NCI-H1694 treated with DMSO at 0.1 percent for 48 hours (cell line): ENCODE data around the gene MADD.
A peak's percentile ranks its signal among the peaks of the same experiment; 100 is the strongest.

Source experiments
- DNase-seq: peaks from one replicate; lab custom pipeline; 2025; lab: John Stamatoyannopoulos, UW

Gene MADD

DNA sequence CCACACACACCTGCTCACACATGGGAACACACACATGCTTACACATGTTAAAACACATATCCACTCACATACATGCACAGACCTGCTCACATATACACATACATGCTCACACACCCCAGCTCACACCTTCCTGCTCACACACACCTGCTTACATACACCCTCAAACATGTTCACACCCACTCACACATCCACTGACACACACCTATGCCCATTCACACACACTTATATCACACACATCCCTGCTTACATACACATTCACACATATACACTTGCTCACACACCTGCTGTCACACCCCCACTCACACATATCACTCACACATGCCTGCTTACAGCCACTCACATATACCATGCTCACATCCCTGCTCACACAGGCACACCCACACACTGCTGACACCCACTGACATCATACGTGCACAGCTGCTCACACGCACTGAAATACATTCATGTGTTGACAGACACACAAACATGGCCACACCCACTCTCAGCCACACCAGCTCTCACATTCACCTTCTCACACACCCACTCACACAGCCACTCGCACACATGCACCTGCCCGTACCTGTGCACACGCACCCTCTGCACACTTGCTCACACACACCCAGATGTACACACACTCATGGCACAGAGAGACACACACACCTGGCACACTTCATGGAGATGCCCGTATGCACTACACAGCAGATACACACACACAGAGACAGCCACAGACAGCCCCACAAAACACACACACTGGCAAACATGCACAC lies 88.2 kb downstream of the MADD start:
- DNase-seq, result no peak

DNA sequence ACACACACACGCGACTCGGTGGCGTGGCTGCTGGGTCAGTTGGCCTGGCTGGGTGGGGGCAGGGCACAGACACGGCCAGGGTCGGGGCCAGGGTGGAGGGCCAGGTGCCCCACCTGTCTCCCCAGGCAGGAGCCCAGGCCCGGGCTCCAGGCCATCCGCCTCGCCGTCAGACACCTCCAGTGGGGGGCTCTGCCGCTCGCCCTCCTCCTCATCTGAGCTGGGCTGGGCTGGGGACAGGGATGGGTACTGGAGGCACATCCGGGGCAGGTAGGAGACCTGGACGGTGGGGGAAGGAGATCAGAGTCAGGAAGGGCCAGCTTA lies 88.8 kb downstream of the MADD start:
- no peak for DNase-seq

DNA sequence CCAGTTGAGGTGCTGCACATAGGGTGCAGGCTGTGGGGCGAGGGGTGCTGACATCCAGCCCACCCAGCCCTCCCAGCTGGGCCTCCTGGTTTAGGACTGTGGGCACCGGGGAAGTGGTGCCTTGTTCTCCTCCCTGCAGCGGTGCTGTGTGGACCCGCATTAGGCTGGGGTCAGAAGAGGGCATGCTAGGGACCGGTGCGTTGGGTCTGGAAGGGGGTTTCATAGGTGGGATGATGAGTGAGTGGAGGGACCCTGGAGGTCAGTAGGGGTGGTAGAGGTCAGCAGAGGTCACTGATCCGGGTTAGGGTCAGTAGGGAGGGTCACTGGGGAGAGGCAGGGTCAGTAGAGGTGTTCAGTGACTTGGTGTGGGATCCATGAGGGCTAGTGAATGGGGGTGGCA lies 89.2 kb downstream of the MADD start:
- DNase-seq, result no peak

DNA sequence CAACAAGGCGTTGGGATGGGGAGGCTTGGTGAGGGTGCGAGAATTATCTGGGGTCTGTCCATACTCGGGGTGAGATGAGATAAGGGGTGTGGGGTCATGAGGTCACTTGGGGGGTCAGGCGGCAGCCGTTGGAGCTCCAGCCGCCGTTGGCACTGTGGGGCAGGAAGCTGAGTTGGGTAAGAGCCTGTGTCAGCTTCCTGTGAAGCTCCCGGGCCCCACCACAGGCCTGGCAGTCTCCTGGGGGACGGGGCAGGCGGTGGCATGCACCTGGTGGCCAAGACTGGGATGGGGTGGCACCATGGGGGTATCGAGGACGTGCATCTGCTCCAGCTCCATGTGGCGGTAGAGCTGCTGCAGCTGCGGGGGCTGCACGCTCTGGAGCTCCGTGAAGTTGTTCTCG lies 89.7 kb downstream of the MADD start:
- DNase-seq, result no peak

DNA sequence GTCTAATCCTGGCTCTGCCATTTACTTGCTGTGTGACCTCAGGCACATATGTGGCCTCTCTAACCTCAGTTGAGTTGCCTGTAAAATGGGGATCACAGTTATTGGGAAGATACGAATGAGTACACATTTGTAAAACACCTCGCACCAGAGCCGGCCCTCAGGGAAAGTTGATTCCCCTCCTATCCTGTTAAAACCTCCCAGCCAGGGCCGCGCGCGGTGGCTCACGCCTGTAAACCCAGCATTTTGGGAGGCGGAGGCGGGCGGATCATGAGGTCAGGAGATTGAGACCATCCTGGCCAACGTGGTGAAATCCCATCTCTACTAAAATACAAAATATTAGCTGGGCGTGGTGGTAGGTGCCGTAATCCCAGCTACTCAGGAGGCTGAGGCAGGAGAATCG lies 90.4 kb downstream of the MADD start:
- no peak for DNase-seq

DNA sequence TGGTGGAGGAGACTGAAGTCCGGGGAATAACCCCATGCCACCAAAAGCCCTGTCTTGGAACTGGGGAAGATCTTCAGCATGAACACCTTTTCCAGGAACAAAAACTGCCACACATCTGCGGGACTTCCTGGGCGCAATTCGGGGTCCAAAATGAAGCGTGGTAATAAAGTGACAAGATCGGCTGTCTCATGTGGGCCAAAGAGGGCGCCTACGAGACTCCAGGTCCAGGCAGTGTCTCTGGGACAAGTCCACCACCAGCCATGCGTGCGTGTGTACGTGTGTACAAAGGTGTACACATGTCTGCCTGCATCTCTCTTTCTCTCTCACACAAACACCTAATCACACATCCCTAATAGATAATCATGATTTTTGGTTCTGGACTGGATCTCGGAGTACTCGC lies 91.5 kb downstream of the MADD start:
- DNase-seq, result no peak

DNA sequence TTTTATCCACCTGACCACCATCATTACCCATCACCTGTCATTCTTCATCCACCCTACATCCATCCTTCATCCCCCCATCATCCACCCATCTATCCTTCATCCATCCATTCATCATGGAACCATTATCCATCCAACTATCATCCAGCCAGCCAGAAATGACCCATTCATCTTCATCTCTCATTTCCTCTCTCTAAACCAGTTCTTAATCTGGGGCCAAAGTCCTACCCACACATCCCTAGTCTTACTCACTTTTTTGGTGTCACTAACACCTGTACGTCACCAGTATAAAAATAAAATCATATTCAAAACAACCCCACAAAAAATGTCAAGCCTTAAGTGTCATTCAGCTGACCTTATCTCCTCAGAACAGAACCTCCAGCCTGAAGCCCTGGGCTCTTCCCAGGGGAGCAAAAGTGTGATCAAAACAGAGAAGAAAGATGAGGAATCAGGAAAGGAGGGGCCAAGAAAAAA lies 96.1 kb downstream of the MADD start:
- no peak for DNase-seq

DNA sequence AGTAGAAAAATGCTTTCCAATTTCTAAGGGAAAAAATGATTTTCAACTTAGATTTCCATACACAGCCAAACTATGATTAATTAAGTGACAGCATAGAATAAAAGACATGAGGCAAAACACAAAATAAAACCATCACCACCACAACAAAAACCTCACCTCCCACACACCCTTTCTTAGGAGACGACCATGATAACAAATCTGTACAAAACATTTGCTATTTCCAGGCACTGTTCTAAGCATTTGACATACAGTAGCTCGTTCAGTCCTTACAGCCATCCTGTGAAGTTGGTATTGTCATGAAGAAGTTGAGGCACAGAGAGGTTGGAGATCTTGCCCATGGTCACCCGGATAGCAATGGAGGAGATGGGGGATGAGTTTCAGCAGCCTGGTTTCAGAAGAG lies 99.7 kb downstream of the MADD start:
- DNase-seq, result no peak

DNA sequence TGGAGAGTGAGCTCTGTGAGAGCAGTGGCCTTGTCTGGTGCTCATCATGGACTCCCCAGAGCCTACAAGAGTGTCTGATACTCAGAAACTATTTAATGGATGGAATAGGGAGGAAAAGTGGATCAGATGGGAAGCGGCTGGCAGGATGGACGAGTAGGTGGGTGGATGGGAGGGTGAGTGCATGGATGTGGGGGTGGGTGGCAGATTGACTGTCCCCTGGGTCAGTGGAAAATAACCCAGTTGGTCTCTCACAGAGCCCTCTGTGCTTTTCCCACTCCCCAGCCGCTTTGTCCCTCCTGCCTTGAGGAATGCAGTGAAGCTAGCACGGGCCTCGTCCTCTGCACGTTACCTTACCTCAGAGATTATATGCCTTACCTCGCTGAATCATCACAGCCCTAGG lies 102.5 kb downstream of the MADD start:
- no peak for DNase-seq

DNA sequence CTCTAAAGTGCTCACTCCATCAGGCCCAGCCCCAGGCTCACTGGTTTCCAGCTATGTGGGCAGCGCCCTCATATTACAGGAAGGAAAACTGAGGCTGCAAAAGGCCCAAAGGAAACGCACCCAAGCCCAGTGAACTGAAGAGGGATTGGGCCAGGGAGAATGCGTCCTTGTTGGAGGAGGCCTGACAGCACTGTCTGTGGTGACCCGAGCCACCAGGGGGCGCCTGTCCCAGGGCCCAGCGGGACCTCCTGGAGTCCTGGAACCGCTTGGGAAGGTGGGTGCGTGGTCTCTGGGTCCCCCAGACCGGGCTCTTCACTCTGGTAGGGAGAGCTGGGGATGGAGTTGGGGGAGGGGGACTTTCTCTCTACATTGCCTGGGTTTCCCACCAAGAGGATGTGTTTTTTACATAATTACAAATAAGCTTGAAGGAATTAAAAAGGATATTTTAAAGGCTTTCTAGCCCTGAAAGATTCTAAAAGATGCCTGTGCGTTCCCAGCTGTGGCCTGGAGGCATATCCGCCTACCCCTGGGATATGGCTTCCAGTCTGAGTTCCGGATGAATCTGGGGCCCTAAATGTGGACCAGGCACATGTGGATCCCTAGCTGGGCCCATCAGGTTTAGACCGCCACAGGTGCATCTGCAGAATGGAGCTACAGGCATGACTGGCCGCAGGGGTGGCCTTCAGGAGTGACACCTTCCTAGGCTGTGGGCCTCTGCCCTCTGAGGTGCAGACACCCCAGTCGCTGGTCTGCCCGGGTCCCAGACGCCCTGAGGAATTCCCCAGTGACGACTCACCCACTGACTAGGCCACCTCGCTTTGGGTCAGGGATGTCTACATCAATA lies 104.2 kb downstream of the MADD start:
- DNase-seq, result peak; percentile 24

DNA sequence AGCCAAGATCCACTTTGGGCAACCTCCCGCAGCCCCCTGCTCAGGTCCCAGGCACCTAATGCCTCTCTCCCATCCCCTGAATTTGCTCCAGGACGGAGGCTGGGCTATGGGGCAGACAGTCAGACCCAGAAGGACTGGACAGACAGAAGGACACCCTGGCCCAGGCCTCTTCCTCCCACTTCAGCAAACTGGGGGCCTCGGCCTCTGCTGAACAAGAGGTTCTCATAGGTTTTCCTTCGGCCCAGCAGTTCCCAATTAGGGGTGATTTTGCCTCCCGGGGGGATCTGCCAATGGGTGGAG lies 104.7 kb downstream of the MADD start:
- DNase-seq, result no peak

DNA sequence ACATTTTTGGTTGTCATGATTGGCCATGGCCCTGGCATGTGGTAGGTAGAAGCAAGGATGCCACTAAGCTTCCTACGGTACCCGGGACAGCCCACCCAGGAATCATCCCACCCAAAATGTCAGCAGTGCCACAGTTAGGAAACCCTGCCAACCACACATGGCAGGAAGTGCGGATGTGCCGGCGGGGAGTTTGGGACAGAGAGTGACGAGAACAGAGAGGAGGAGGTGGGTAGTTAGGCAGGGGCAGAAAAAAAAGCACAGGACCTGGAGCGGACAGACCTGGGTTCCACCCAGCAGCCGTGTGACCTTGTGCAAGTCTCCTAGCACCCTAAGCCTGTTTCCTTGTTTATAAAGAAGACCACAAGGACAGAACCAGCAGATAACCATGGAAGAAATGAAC lies 105.1 kb downstream of the MADD start:
- DNase-seq, result no peak

DNA sequence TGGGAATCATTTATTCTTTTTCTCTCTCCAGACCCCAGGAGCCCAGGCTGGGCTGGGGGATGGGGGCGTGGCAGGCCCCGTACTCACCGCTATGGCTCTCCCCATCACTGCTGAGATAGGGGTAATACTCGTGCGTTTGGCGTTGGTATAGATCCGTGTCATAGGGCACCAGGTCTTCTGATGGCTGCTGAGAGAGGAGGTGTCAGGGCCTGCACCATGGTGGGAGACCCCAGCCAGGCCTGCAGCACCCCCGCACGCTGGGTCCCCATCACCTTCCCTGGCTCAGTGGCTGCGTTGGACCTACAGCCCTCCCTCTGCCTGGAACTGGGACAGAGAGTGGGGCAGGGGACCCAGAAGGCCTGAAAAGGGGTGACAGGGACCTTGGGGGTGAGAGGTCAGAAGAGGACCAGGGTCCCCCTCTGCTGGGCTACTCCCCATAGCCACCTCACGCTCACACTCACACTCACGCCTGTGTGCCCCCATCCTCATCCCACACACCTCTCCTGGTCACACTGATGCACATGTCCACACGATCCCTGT lies 105.7 kb downstream of the MADD start:
- DNase-seq, result no peak

DNA sequence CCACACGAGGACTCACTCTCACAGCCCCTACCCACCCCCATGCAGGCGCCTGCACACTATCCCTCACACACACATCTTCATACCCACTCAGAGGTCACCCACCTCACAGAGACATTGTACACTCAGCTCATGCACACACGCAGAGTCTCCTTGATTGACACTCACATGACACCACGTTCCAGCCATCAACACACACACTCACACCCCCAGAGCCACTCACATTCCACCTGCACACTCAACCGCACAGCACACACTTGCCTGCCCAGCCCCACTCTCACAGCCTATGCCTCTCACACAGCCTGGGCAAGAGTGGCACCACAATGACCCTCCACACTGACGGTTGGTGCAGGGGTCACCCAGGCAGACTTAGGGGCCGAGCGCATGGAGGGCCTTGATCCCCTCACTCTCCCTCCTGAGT lies 106.2 kb downstream of the MADD start:
- DNase-seq, result no peak

DNA sequence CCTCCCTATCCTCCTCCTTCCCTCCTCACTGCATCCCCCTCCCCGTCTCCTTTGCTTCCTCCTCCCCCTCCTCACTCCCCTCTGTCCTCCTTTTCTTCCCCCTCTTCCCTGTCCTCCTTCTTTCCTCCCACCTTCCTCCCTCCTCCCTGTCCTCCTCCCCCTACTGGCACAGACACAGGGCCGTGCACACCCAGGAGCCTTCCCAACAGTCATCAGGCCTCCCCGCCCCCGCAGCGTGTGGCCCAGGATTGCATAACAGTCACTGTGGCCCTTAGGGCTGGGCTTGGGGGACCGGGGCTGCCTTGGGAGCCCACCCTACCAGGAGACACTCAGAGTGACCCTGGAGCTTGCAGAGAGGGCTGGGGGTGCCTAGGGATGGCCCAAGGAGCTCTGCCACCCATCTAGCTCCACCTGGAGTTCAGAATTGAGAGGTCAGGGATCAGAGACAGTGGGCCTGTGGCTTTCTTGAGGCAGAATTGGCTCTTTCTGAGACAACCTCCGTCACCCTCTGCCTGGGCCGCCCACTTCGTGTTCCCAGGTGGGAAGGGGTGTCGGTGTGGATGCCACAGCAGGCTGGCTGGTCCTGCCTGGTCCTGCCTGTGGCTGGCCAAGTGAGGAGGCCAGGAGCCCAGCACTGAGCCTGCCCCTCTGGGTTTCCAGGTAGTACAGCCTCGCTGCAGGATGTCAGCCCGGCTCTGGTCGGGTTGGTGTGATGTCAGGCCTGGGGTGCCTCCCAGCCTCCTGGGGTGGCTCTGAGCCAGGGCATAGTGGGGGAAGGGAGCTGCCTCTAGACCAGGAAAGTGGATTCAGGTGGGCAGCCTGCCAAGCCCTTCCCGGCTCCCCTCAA lies 106.8 kb downstream of the MADD start:
- no peak for DNase-seq

DNA sequence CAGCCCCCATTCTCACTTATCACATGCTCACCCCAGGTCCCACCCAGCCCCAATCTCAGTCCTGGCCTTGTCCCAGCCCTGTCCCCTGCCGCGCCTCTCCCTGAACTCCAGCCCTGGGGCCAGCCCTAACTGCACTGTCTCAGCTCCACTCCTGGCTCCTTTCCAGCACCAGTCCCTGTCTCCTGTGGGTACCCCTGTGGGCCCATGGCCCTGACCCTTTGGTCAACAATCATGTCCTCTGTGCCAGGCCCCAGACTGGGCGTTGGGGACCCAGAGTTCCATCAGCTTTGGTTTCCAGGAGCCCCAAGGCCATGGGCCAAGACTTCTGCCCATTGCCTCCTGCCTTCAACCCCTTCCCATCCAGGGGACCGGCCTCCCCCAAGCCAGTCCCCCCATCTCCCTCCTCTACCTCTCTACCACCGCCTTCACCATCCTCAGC lies 107.7 kb downstream of the MADD start:
- no peak for DNase-seq

DNA sequence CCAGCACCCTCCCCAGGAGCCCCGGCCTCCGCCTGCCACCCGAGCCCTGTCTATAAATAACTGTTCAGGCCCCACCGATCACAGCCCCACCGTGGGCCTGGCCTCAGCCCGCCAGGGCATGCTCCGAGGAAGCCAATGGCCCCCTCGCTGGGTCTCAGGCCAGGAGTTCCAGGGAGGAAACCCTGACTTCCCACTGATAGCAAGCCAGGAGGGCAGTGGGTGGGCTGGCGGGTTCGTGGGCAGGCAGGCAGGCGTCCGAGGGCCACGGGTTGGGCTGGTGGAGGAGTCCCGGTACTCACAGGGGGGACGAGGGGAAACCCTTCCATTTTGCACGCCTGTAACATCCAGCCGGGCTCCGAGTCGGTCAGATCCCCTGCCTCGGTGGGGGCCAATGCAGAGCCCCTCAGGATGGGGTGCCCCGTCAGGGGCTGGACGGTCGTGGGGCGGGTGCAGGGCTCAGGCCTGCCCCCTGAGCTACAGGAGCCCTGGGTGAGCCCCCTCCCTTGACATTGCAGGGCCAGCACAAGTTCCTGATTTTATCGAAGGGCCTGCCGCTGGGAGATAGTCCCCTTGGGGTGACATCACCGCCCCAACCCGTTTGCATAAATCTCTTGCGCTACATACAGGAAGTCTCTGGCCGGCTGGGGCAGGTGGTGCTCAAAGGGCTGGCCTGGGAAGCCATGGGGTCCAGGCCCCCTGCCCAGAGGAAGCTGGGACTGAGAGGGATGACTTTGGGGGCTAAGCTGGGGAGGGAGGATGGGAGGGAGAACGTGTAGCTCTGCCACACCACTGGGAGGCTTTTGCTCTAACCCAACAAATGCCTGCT lies 108.3 kb downstream of the MADD start, which contains the start of gene SPI1:
Gene SPI1, minus strand, starts transcription at position 538 of the 826 bp plus-strand sequence. Its CDS starts 194 bp downstream, at position 344.
- DNase-seq, result no peak

DNA sequence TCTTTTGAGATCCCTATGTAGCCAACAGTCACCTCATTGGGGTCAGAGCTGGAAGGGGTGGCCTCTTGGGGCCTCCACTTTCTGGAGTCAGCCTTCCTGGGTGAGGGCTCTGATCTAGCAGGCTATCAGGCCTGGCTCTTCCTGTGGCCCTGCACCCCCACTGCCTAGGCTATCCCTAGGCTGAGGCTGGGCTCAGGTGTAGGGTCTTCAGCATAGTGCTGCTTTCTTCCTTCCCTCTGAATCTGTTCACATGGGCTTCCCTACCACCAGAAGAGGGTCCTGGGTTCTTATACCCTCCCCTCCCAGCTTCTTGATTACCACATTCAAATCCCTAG lies 108.9 kb downstream of the MADD start:
- no peak for DNase-seq

DNA sequence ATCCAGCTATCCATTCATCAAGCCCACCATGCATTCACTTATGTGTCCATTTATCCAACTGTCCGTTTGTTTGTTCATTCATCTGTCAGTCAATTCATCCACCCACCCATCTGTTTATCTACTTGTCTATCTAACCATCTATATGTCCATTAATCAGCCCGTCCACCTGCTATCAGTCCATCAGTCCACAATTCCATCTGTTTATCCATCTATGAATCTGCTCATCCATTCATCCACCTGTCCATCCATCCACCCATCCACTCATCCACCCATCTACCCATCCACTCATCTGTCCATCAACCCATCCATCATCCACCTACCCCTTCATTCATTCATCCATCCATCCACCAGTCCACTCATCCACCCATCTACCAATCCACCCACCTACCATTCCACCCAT lies 109.4 kb downstream of the MADD start:
- DNase-seq, result no peak
